HEK293 (cell line): Measurements from ENCODE around the gene TLL2.

ENCODE experiments used
- CTCF ChIA-PET: fragments of 350-600 bp; formaldehyde crosslinking; extraction: SDS; loops from one replicate; lab custom pipeline; 2021; ENCODE audit warnings: antibody characterized with exemption; lab: Yijun Ruan, JAX
- POLR2A ChIA-PET: fragments of 300-600 bp; formaldehyde crosslinking; extraction: SDS; loops from one replicate; lab custom pipeline; 2020; ENCODE audit warnings: antibody characterized with exemption, inconsistent platforms; lab: Yijun Ruan, JAX
- H3K27ac ChIP-seq: fragments of 200-500 bp; sonication (Bioruptor generic); 2 replicates; pipeline ENCODE4 v1.5.1; 2014; ENCODE audit warnings: low read depth, low read length, control low read depth, inconsistent platforms; ENCODE audit errors: extremely low read depth
- H3K36me3 ChIP-seq, 2 experiments: fragments of 200-500 bp in 1 of 2; sonication (Bioruptor generic) in 1 of 2; 1 replicate in 1 of 2; 2 replicates in 1 of 2; pipeline ENCODE4 v1.5.1; 2014 to 2017; ENCODE audit warnings: inconsistent platforms in 2 of 2, low read length in 2 of 2; ENCODE audit not compliant: control insufficient read depth in 2 of 2, insufficient read depth in 1 of 2
- H3K4me1 ChIP-seq: fragments of 200-500 bp; sonication (Bioruptor generic); 2 replicates; pipeline ENCODE4 v1.5.1; 2014; ENCODE audit warnings: mild to moderate bottlenecking, low read length, inconsistent platforms; ENCODE audit not compliant: control insufficient read depth, insufficient read depth
- H3K4me3 ChIP-seq: 2 replicates; pipeline ENCODE4 v1.5.1; 2011; ENCODE audit warnings: low read depth, mild to moderate bottlenecking, control low read depth, low read length, moderate library complexity
- H3K9me3 ChIP-seq: fragments of 200-500 bp; sonication (Bioruptor generic); 2 replicates; pipeline ENCODE4 v1.5.1; 2014; ENCODE audit warnings: low read depth, low read length, inconsistent platforms; ENCODE audit not compliant: control insufficient read depth, insufficient read depth
- CTCF ChIP-seq: fragments of 450-650 bp; formaldehyde crosslinking; IDR thresholded peaks from 2 replicates; pipeline ENCODE4 v1.5.1; 2016; ENCODE audit warnings: missing biosample characterization, missing genetic modification characterization
- ELK4 ChIP-seq: IDR thresholded peaks from 2 replicates; pipeline ENCODE4 v1.6.1; 2011; ENCODE audit warnings: mild to moderate bottlenecking, low read depth, low read length, borderline replicate concordance
- GLIS2 ChIP-seq: fragments of 450-650 bp; formaldehyde crosslinking; IDR thresholded peaks from 2 replicates; pipeline ENCODE4 v1.5.1; 2016; ENCODE audit warnings: missing biosample characterization, missing genetic modification characterization
- MZF1 ChIP-seq: fragments of 450-650 bp; formaldehyde crosslinking; IDR thresholded peaks from 2 replicates; pipeline ENCODE4 v1.5.1; 2017; ENCODE audit warnings: missing biosample characterization, missing genetic modification characterization, borderline replicate concordance
- PRDM4 ChIP-seq: fragments of 450-650 bp; formaldehyde crosslinking; IDR thresholded peaks from 2 replicates; pipeline ENCODE4 v1.5.1; 2017; ENCODE audit warnings: missing biosample characterization, missing genetic modification characterization
- SCRT2 ChIP-seq: fragments of 450-650 bp; formaldehyde crosslinking; IDR thresholded peaks from 2 replicates; pipeline ENCODE4 v1.5.1; 2016; ENCODE audit warnings: missing biosample characterization, missing genetic modification characterization
- ZBTB44 ChIP-seq: fragments of 450-650 bp; IDR thresholded peaks from 2 replicates; pipeline ENCODE4 v1.5.1; 2018; ENCODE audit warnings: missing biosample characterization, mild to moderate bottlenecking, missing genetic modification characterization
- ZBTB49 ChIP-seq: fragments of 450-650 bp; formaldehyde crosslinking; IDR thresholded peaks from 2 replicates; pipeline ENCODE4 v1.5.1; 2016; ENCODE audit warnings: missing biosample characterization, missing genetic modification characterization, low read depth
- ZNF114 ChIP-seq: fragments of 450-650 bp; formaldehyde crosslinking; IDR thresholded peaks from 2 replicates; pipeline ENCODE4 v1.5.0; 2017; ENCODE audit warnings: missing biosample characterization, missing genetic modification characterization
- ZNF133 ChIP-seq: fragments of 450-650 bp; formaldehyde crosslinking; IDR thresholded peaks from 2 replicates; pipeline ENCODE4 v1.5.1; 2016; ENCODE audit warnings: missing biosample characterization, missing genetic modification characterization
- ZNF155 ChIP-seq: fragments of 450-650 bp; formaldehyde crosslinking; IDR thresholded peaks from 2 replicates; pipeline ENCODE4 v1.5.1; 2016; ENCODE audit warnings: missing biosample characterization, missing genetic modification characterization
- ZNF24 ChIP-seq: fragments of 450-650 bp; formaldehyde crosslinking; IDR thresholded peaks from 2 replicates; pipeline ENCODE4 v1.5.1; 2016; ENCODE audit warnings: missing biosample characterization, missing genetic modification characterization
- ZNF324 ChIP-seq: fragments of 450-650 bp; formaldehyde crosslinking; IDR thresholded peaks from 2 replicates; pipeline ENCODE4 v1.5.1; 2016; ENCODE audit warnings: missing biosample characterization, missing genetic modification characterization
- ZNF501 ChIP-seq: fragments of 450-650 bp; formaldehyde crosslinking; IDR thresholded peaks from 2 replicates; pipeline ENCODE4 v1.5.1; 2016; ENCODE audit warnings: missing biosample characterization, missing genetic modification characterization
- ZNF624 ChIP-seq: fragments of 450-650 bp; formaldehyde crosslinking; IDR thresholded peaks from 2 replicates; pipeline ENCODE4 v1.5.1; 2017; ENCODE audit warnings: missing biosample characterization, missing genetic modification characterization
- ZNF747 ChIP-seq: fragments of 450-650 bp; formaldehyde crosslinking; IDR thresholded peaks from 2 replicates; pipeline ENCODE4 v1.5.1; 2016; ENCODE audit warnings: missing biosample characterization, missing genetic modification characterization
- ZSCAN5A ChIP-seq: fragments of 450-650 bp; formaldehyde crosslinking; IDR thresholded peaks from 2 replicates; pipeline ENCODE4 v1.5.1; 2016; ENCODE audit warnings: missing biosample characterization, missing genetic modification characterization

The TLL2 gene

GRCh38 chr10:96333101-96333500 lies 180.6 kb downstream of the TLL2 start:
- TF ChIP-seq ZNF24 (no peak), ZSCAN5A (tag by site-specific recombination) (no peak)
- TF ChIP-seq, all 188 proteins: peak for 0
- Histone ChIP-seq H3K36me3 (no peaks in the 10 kb centered on the region), H3K9me3 (no peaks in the 10 kb centered on the region), H3K27ac (no peak overlapping the region), H3K4me1 (no peaks in the 10 kb centered on the region), H3K4me3 (no peak overlapping the region)
- ChIA-PET CTCF (interaction anchor here (1.7 to 3.2 kb wide), 4 partner anchors 10 to 316 kb away, joined by 4 to 27 read pairs (median 16); no protein-coding TSS in a partner anchor), POLR2A (no interaction called here)

GRCh38 chr10:96327462-96327861 lies 186.3 kb downstream of the TLL2 start:
- Histone ChIP-seq H3K27ac (no peak overlapping the region), H3K9me3 (no peaks in the 10 kb centered on the region), H3K36me3 (no peaks in the 10 kb centered on the region), H3K4me1 (no peaks in the 10 kb centered on the region), H3K4me3 (no peak overlapping the region)
- TF ChIP-seq SCRT2 (tag by site-specific recombination) (peak; percentile 31; the same call in 1 of the 2 replicates), ZNF624 (tag by site-specific recombination) (no peak), MZF1 (tag by site-specific recombination) (no peak), CTCF (tag by site-specific recombination) (no peak), ZBTB44 (tag by site-specific recombination) (no peak)
- CTCF ChIA-PET: interaction anchor here (0.5 to 2.2 kb wide), 5 partner anchors 9 to 189 kb away, joined by 3 to 7 read pairs (median 4); no protein-coding TSS in a partner anchor
- POLR2A ChIA-PET: no interaction called here

- Histone ChIP-seq H3K36me3 (no peaks in the 10 kb centered on the region), H3K9me3 (no peaks in the 10 kb centered on the region), H3K4me1 (no peaks in the 10 kb centered on the region), H3K4me3 (no peak overlapping the region), H3K27ac (no peak overlapping the region)
- ChIA-PET CTCF (interaction anchor here (1.3 kb wide), 2 partner anchors 12 to 15 kb away, joined by 4 to 5 read pairs; no protein-coding TSS in a partner anchor), POLR2A (no interaction called here)
- TF ChIP-seq ZBTB44 (tag by site-specific recombination) (no peak), ELK4 (no peak), ZNF114 (tag by site-specific recombination) (no peak), ZBTB49 (tag by site-specific recombination) (no peak), ZNF501 (tag by site-specific recombination) (no peak), ZNF155 (tag by site-specific recombination) (no peak), ZNF133 (tag by site-specific recombination) (no peak), ZNF24 (no peak), PRDM4 (no peak), ZNF747 (no peak), GLIS2 (tag by site-specific recombination) (no peak), ZNF324 (tag by site-specific recombination) (no peak)
Measured at GRCh38 chr10:96325719-96326373, 187.9 kb downstream of the TLL2 start.
